ENCODE results near the gene PLEKHA8.
A peak's percentile ranks its signal among the peaks of the same experiment; 100 is the strongest.

The PLEKHA8 gene

GRCh38 chr7:30175636-30176147 is 147.5 kb downstream of the PLEKHA8 start:
- H3K4me3 ChIP-seq (replicated peaks; ENCODE audit: low read depth, low read length), result no peak overlapping the region
- H3K27me3 ChIP-seq (replicated peaks; ENCODE audit: control insufficient read depth, insufficient read depth, low read length), result no peaks in the 10 kb centered on the region
- TF ChIP-seq CTCF (IDR thresholded peaks at IDR 0.05; ENCODE audit: insufficient read depth, low read length, poor library complexity, severe bottlenecking), result no peak
- DNase-seq (ENCODE audit: extremely low read depth, insufficient read length), result no peak
- H3K36me3 ChIP-seq (ENCODE audit: control insufficient read depth, insufficient read depth, low read length), result no peaks in the 10 kb centered on the region

- TF ChIP-seq CTCF (IDR thresholded peaks at IDR 0.05; ENCODE audit: insufficient read depth, low read length, poor library complexity, severe bottlenecking), result no peak
- Histone ChIP-seq H3K4me3 (replicated peaks; ENCODE audit: low read depth, low read length) (no peak overlapping the region), H3K27me3 (replicated peaks; ENCODE audit: control insufficient read depth, insufficient read depth, low read length) (no peaks in the 10 kb centered on the region), H3K36me3 (ENCODE audit: control insufficient read depth, insufficient read depth, low read length) (no peaks in the 10 kb centered on the region)
- DNase-seq (ENCODE audit: extremely low read depth, insufficient read length), result no peak
These were observed 148.4 kb downstream of the PLEKHA8 start for GRCh38 chr7:30176463-30177109.

DNA sequence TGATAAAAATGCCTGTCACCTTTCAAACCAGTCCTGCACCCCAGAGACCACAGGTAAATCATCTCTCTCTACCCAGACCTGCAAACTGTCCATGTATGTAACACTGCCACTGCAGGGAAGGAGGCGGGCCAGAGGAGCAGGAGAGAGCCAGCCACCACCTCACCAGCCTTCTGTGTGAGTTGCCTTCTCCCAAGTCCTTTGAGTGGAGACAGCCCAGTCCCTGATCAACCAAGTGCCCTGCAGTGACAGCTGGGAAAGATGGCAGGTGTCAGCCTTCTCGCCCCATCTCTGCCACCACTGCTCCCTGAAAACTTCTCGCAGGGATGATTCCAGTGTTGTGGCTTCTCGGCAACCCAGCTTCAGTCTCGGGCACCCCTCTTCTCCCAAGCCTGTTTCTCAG is 149.0 kb downstream of the PLEKHA8 start:
- no peak overlapping the region for H3K4me3 ChIP-seq (replicated peaks; ENCODE audit: low read depth, low read length)
- DNase-seq (ENCODE audit: extremely low read depth, insufficient read length), result no peak
- no peaks in the 10 kb centered on the region for H3K27me3 ChIP-seq (replicated peaks; ENCODE audit: control insufficient read depth, insufficient read depth, low read length)
- H3K36me3 ChIP-seq (ENCODE audit: control insufficient read depth, insufficient read depth, low read length), result no peaks in the 10 kb centered on the region
- TF ChIP-seq CTCF (IDR thresholded peaks at IDR 0.05; ENCODE audit: insufficient read depth, low read length, poor library complexity, severe bottlenecking), result no peak

GRCh38 chr7:30177965-30178364 is 149.8 kb downstream of the PLEKHA8 start:
- TF ChIP-seq CTCF (IDR thresholded peaks at IDR 0.05; ENCODE audit: insufficient read depth, low read length, poor library complexity, severe bottlenecking), result no peak
- Histone ChIP-seq H3K27me3 (replicated peaks; ENCODE audit: control insufficient read depth, insufficient read depth, low read length) (no peaks in the 10 kb centered on the region), H3K4me3 (replicated peaks; ENCODE audit: low read depth, low read length) (no peak overlapping the region), H3K36me3 (ENCODE audit: control insufficient read depth, insufficient read depth, low read length) (no peaks in the 10 kb centered on the region)
- no peak for DNase-seq (ENCODE audit: extremely low read depth, insufficient read length)

DNA sequence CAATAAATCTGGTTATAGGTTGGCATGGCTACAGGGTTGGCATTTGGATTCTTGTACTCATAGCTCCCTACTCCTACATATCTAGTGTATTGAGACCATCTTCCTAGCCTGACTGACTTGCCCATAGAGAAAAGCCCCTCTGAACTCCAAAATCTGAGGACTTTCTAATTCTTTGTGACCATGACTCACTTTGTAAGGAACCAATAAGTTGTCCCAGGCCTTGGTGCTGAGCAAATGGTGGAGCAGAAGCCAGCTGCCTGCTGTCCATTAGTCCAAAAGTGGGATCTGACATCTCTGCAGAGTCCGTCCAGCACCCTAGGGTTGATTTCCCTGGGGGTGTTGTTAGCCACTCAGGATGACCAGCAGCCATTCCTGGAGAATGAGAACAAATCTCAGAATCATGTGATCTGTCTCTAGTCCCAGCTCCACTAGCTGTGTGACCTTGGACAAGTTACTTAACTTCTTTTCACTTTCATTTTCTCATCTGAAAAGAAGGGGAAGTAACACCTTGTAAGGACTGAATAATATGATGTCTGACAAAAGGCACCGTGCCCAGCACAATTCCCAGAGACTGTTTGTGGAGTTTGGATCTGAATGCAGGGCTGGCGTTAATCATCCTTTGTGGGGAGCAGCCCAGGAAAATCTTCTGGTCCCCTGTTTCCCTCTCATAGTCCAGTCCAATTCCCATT is 150.7 kb downstream of the PLEKHA8 start:
- no peak overlapping the region for H3K4me3 ChIP-seq (replicated peaks; ENCODE audit: low read depth, low read length)
- no peaks in the 10 kb centered on the region for H3K27me3 ChIP-seq (replicated peaks; ENCODE audit: control insufficient read depth, insufficient read depth, low read length)
- peak; percentile 69 for DNase-seq (ENCODE audit: extremely low read depth, insufficient read length)
- no peaks in the 10 kb centered on the region for H3K36me3 ChIP-seq (ENCODE audit: control insufficient read depth, insufficient read depth, low read length)
- TF ChIP-seq CTCF (IDR thresholded peaks at IDR 0.05; ENCODE audit: insufficient read depth, low read length, poor library complexity, severe bottlenecking), result no peak

Data from GM06990 (cell line).